HepG2 (cell line): ENCODE measurements around the gene PROCR. TPM values are rescaled to one million over a fixed set of nuclear protein-coding genes. Genes with fewer than 3 reads are reported as not detected.

Experiments
- BHLHE40 ChIP-seq: IDR thresholded peaks from 2 replicates; pipeline ENCODE4 v1.6.1; 2011; ENCODE audit warnings: low read length, improper control_type of control experiment
- ETV5 ChIP-seq: IDR thresholded peaks from 2 replicates; pipeline ENCODE4 v1.6.1; 2018; ENCODE audit warnings: missing biosample characterization, missing genetic modification reagents, inconsistent platforms, borderline replicate concordance
- MYC ChIP-seq: sonication (generic); formaldehyde crosslinking; IDR thresholded peaks from 2 replicates; pipeline ENCODE4 v1.9.0; 2021; ENCODE audit warnings: missing genetic modification reagents, borderline replicate concordance
- REPIN1 ChIP-seq: sonication (generic); formaldehyde crosslinking; IDR thresholded peaks from 2 replicates; pipeline ENCODE4 v1.8.0; 2022; ENCODE audit warnings: missing genetic modification reagents, low read depth, mild to moderate bottlenecking, borderline replicate concordance
- ZNF317 ChIP-seq: sonication (generic); formaldehyde crosslinking; IDR thresholded peaks from 2 replicates; pipeline ENCODE4 v1.5.0; 2020; ENCODE audit warnings: mild to moderate bottlenecking, missing genetic modification reagents
- ZNF614 ChIP-seq: IDR thresholded peaks from 2 replicates; pipeline ENCODE4 v1.6.1; 2018; ENCODE audit warnings: missing biosample characterization, missing genetic modification reagents, inconsistent platforms, borderline replicate concordance
- polyA plus RNA-seq, 8 experiments: library from polyadenylated mRNA; depleted of rRNA in 3 of 8; stranded (reverse) in 7 of 8; unstranded in 1 of 8; fragments of >200 nt; fragmentation: Illumina TruSeq in 4 of 8; extraction: Trizol in 4 of 8; gene quantifications; 2 replicates each; pipeline versions ENCODE4 v1.2.1 to v1.2.3, GENCODE V29; 2011 to 2016; ENCODE audit warnings: low read depth in 4 of 8, missing spikeins in 1 of 8, mixed read lengths in 1 of 8; ENCODE audit not compliant: insufficient read depth in 1 of 8
- total RNA-seq, 5 experiments: library from RNA; depleted of rRNA; stranded (reverse); fragments of >200 nt; fragmentation: Illumina TruSeq; extraction: Trizol; gene quantifications; 2 replicates each; pipeline ENCODE4 v1.2.3, GENCODE V29; 2016; ENCODE audit warnings: low read depth in 1 of 5
- TF ChIP-seq, protein P1 (sequence below): sonication (generic); formaldehyde crosslinking; IDR thresholded peaks from 2 replicates; pipeline ENCODE4 v1.5.1; 2020; ENCODE audit warnings: mild to moderate bottlenecking, missing genetic modification reagents, borderline replicate concordance
- TF ChIP-seq, protein P2 (sequence below): sonication (generic); formaldehyde crosslinking; IDR thresholded peaks from 2 replicates; pipeline ENCODE4 v1.5.1; 2020; ENCODE audit warnings: mild to moderate bottlenecking, missing genetic modification reagents, moderate library complexity
- TF ChIP-seq, protein P3 (sequence below): sonication (generic); formaldehyde crosslinking; IDR thresholded peaks from 2 replicates; pipeline ENCODE4 v1.5.1; 2020; ENCODE audit warnings: mild to moderate bottlenecking, moderate library complexity, missing genetic modification reagents

Gene PROCR
- total and polyA plus RNA-seq, 2 of the 13 experiments (the other 11 are each of a cell fraction or from before 2014, with no cell fraction given): 1.4 to 1.7 TPM

GRCh38 chr20:35166242-35166830 lies 5.5 kb upstream of the PROCR start (continued):
- TF ChIP-seq, protein P1, sequence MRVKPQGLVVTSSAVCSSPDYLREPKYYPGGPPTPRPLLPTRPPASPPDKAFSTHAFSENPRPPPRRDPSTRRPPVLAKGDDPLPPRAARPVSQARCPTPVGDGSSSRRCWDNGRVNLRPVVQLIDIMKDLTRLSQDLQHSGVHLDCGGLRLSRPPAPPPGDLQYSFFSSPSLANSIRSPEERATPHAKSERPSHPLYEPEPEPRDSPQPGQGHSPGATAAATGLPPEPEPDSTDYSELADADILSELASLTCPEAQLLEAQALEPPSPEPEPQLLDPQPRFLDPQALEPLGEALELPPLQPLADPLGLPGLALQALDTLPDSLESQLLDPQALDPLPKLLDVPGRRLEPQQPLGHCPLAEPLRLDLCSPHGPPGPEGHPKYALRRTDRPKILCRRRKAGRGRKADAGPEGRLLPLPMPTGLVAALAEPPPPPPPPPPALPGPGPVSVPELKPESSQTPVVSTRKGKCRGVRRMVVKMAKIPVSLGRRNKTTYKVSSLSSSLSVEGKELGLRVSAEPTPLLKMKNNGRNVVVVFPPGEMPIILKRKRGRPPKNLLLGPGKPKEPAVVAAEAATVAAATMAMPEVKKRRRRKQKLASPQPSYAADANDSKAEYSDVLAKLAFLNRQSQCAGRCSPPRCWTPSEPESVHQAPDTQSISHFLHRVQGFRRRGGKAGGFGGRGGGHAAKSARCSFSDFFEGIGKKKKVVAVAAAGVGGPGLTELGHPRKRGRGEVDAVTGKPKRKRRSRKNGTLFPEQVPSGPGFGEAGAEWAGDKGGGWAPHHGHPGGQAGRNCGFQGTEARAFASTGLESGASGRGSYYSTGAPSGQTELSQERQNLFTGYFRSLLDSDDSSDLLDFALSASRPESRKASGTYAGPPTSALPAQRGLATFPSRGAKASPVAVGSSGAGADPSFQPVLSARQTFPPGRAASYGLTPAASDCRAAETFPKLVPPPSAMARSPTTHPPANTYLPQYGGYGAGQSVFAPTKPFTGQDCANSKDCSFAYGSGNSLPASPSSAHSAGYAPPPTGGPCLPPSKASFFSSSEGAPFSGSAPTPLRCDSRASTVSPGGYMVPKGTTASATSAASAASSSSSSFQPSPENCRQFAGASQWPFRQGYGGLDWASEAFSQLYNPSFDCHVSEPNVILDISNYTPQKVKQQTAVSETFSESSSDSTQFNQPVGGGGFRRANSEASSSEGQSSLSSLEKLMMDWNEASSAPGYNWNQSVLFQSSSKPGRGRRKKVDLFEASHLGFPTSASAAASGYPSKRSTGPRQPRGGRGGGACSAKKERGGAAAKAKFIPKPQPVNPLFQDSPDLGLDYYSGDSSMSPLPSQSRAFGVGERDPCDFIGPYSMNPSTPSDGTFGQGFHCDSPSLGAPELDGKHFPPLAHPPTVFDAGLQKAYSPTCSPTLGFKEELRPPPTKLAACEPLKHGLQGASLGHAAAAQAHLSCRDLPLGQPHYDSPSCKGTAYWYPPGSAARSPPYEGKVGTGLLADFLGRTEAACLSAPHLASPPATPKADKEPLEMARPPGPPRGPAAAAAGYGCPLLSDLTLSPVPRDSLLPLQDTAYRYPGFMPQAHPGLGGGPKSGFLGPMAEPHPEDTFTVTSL (CRISPR knock-in tag): no peak
- peak; percentile 36; the same call in 1 of the 2 replicates for TF ChIP-seq ETV5 (CRISPR knock-in tag)
- no peak for TF ChIP-seq BHLHE40
- TF ChIP-seq ZNF614 (CRISPR knock-in tag): 0 out of 2 replicates have a peak, but pooled peaks have one; percentile 24
- 0 out of 2 replicates have a peak, but pooled peaks have one; percentile 16 for TF ChIP-seq MYC (CRISPR knock-in tag)
- TF ChIP-seq, protein P2, sequence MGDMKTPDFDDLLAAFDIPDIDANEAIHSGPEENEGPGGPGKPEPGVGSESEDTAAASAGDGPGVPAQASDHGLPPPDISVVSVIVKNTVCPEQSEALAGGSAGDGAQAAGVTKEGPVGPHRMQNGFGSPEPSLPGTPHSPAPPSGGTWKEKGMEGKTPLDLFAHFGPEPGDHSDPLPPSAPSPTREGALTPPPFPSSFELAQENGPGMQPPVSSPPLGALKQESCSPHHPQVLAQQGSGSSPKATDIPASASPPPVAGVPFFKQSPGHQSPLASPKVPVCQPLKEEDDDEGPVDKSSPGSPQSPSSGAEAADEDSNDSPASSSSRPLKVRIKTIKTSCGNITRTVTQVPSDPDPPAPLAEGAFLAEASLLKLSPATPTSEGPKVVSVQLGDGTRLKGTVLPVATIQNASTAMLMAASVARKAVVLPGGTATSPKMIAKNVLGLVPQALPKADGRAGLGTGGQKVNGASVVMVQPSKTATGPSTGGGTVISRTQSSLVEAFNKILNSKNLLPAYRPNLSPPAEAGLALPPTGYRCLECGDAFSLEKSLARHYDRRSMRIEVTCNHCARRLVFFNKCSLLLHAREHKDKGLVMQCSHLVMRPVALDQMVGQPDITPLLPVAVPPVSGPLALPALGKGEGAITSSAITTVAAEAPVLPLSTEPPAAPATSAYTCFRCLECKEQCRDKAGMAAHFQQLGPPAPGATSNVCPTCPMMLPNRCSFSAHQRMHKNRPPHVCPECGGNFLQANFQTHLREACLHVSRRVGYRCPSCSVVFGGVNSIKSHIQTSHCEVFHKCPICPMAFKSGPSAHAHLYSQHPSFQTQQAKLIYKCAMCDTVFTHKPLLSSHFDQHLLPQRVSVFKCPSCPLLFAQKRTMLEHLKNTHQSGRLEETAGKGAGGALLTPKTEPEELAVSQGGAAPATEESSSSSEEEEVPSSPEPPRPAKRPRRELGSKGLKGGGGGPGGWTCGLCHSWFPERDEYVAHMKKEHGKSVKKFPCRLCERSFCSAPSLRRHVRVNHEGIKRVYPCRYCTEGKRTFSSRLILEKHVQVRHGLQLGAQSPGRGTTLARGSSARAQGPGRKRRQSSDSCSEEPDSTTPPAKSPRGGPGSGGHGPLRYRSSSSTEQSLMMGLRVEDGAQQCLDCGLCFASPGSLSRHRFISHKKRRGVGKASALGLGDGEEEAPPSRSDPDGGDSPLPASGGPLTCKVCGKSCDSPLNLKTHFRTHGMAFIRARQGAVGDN (CRISPR knock-in tag): peak; percentile 31; the same call in 1 of the 2 replicates
- no peak for TF ChIP-seq REPIN1 (CRISPR knock-in tag)
- TF ChIP-seq ZNF317 (CRISPR knock-in tag): no peak
- TF ChIP-seq, protein P3, sequence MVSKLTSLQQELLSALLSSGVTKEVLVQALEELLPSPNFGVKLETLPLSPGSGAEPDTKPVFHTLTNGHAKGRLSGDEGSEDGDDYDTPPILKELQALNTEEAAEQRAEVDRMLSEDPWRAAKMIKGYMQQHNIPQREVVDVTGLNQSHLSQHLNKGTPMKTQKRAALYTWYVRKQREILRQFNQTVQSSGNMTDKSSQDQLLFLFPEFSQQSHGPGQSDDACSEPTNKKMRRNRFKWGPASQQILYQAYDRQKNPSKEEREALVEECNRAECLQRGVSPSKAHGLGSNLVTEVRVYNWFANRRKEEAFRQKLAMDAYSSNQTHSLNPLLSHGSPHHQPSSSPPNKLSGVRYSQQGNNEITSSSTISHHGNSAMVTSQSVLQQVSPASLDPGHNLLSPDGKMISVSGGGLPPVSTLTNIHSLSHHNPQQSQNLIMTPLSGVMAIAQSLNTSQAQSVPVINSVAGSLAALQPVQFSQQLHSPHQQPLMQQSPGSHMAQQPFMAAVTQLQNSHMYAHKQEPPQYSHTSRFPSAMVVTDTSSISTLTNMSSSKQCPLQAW (CRISPR knock-in tag): 0 out of 2 replicates have a peak, but pooled peaks have one; percentile 24
